Measurements from ENCODE around the gene MYH14. TPM values are rescaled to one million over a fixed set of nuclear protein-coding genes. Genes with fewer than 3 reads are reported as not detected.

MYH14 gene
- total and polyA plus RNA-seq, 9 donors: 11.3 to 49.7 (median 32.9) TPM

GRCh38 chr19:50268041-50268440 is 64.6 kb downstream of the MYH14 start:
- Histone ChIP-seq H3K9me3 (replicated peaks; ENCODE audit: control insufficient read depth, low read depth, low read length) (no peaks in the 10 kb centered on the region), H3K4me1 (ENCODE audit: control insufficient read depth, insufficient read depth, low read length) (no peaks in the 10 kb centered on the region), H3K36me3 (ENCODE audit: control insufficient read depth, insufficient read depth, low read length) (peaks cover 32% of the 10 kb centered on the region), H3K27me3 (ENCODE audit: control insufficient read depth, insufficient read depth, low read length) (no peaks in the 10 kb centered on the region), H3K27ac (ENCODE audit: low read length) (no peak overlapping the region), H3K4me3 (ENCODE audit: low read length) (no peak overlapping the region)
- 100% methylated on average over 4 of the region's 13 CpGs for WGBS (ENCODE audit: insufficient coverage)
- DNase-seq: no peak

GRCh38 chr19:50268501-50268900 is 65.1 kb downstream of the MYH14 start:
- Histone ChIP-seq H3K27me3 (ENCODE audit: control insufficient read depth, insufficient read depth, low read length) (no peaks in the 10 kb centered on the region), H3K4me1 (ENCODE audit: control insufficient read depth, insufficient read depth, low read length) (no peaks in the 10 kb centered on the region), H3K4me3 (ENCODE audit: low read length) (no peak overlapping the region), H3K36me3 (ENCODE audit: control insufficient read depth, insufficient read depth, low read length) (peaks cover 32% of the 10 kb centered on the region), H3K27ac (ENCODE audit: low read length) (no peak overlapping the region), H3K9me3 (replicated peaks; ENCODE audit: control insufficient read depth, low read depth, low read length) (no peaks in the 10 kb centered on the region)
- 94% methylated on average over 3 of the region's 5 CpGs for WGBS (ENCODE audit: insufficient coverage)
- DNase-seq: no peak

DNA sequence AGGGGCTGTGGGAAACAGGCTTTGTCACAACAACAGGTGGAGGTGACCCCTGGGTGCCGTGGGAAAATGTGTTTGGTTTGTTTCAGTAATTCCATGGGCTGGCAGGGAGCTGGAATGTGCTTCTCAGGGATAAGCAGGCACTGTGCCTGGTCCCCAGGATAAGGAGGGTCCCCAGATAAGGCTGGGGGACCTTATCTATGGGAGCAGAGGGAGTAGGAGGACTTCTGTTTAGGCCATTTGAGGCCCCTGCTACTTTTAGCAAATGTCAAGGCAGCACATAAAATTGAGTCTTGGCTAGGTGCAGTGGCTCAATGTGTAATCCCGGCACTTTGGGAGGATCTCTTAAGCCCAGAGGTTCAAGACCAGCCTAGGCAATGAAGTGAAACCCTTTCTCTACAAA is 66.2 kb downstream of the MYH14 start:
- Histone ChIP-seq H3K9me3 (replicated peaks; ENCODE audit: control insufficient read depth, low read depth, low read length) (no peaks in the 10 kb centered on the region), H3K27me3 (ENCODE audit: control insufficient read depth, insufficient read depth, low read length) (no peaks in the 10 kb centered on the region), H3K4me3 (ENCODE audit: low read length) (no peak overlapping the region), H3K4me1 (ENCODE audit: control insufficient read depth, insufficient read depth, low read length) (no peaks in the 10 kb centered on the region), H3K36me3 (ENCODE audit: control insufficient read depth, insufficient read depth, low read length) (peaks cover 26% of the 10 kb centered on the region), H3K27ac (ENCODE audit: low read length) (no peak overlapping the region)
- DNase-seq: no peak
- WGBS (ENCODE audit: insufficient coverage): 50% methylated on average over 1 of the region's 2 CpGs

GRCh38 chr19:50272263-50272897 is 69.0 kb downstream of the MYH14 start:
- 73% methylated on average over 8 of the region's 14 CpGs for WGBS (ENCODE audit: insufficient coverage)
- Histone ChIP-seq H3K9me3 (replicated peaks; ENCODE audit: control insufficient read depth, low read depth, low read length) (no peaks in the 10 kb centered on the region), H3K27ac (ENCODE audit: low read length) (no peak overlapping the region), H3K36me3 (ENCODE audit: control insufficient read depth, insufficient read depth, low read length) (peaks cover 32% of the 10 kb centered on the region), H3K4me3 (ENCODE audit: low read length) (no peak overlapping the region), H3K27me3 (ENCODE audit: control insufficient read depth, insufficient read depth, low read length) (no peaks in the 10 kb centered on the region), H3K4me1 (ENCODE audit: control insufficient read depth, insufficient read depth, low read length) (no peaks in the 10 kb centered on the region)
- DNase-seq: no peak

DNA sequence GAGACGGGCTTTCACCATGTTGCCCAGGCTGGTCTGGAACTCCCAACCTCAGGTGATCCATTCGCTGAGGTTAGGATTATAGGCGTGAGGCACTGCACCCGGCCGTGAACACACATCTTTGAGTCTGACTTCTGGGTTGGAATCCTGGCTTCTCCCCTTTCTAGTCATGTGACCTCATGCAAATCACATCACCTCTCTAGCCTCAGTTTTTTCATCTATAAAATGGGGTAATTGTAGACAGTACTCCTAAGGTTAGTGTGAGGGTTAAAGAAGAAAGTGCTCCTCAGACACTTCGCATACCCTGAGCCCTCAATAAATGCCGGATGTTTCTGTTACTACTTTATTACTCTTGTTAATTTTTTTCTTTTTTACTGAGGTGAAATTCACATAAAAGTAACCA is 70.4 kb downstream of the MYH14 start:
- H3K27me3 ChIP-seq (ENCODE audit: control insufficient read depth, insufficient read depth, low read length): no peaks in the 10 kb centered on the region
- no peak overlapping the region for H3K27ac ChIP-seq (ENCODE audit: low read length)
- H3K9me3 ChIP-seq (replicated peaks; ENCODE audit: control insufficient read depth, low read depth, low read length): no peaks in the 10 kb centered on the region
- H3K36me3 ChIP-seq (ENCODE audit: control insufficient read depth, insufficient read depth, low read length): peaks cover 26% of the 10 kb centered on the region
- DNase-seq: no peak
- 94% methylated on average over 5 of the region's 7 CpGs for WGBS (ENCODE audit: insufficient coverage)
- no peak overlapping the region for H3K4me3 ChIP-seq (ENCODE audit: low read length)
- H3K4me1 ChIP-seq (ENCODE audit: control insufficient read depth, insufficient read depth, low read length): no peaks in the 10 kb centered on the region

DNA sequence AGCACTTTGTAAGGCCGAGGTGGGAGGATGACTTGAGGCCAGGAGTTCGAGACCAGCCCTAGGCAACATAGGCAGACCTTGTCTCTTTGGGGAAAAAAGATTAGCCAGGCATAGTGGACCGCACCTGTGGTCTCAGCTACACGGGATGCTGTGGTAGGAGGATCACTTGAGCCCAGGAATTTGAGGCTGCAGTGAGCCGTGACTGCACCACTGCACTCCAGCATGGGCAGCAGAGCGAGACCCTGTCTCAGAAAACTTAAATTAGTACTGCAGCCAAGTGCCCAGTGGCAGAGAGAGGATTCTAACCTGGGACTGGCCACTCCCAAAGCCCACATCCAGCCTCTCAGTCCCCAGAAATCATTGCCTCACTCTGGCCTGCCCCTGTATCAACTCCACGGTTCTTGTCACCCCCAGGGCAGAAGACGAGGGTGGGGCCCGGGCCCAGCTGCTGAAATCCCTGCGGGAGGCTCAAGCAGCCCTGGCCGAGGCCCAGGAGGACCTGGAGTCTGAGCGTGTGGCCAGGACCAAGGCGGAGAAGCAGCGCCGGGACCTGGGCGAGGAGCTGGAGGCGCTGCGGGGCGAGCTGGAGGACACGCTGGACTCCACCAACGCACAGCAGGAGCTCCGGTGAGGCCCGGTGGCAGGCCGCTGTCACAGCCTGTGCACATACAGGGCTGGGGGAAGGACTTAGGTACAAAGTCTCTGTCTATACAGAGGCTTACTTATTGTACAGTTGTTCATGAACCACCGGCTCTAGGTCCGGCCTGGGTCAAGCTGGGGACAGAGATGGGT is 72.4 kb downstream of the MYH14 start:
- no peaks in the 10 kb centered on the region for H3K9me3 ChIP-seq (replicated peaks; ENCODE audit: control insufficient read depth, low read depth, low read length)
- 61% methylated on average over 26 of the region's 26 CpGs for WGBS (ENCODE audit: insufficient coverage)
- peaks cover 27% of the 10 kb centered on the region for H3K36me3 ChIP-seq (ENCODE audit: control insufficient read depth, insufficient read depth, low read length)
- no peaks in the 10 kb centered on the region for H3K27me3 ChIP-seq (ENCODE audit: control insufficient read depth, insufficient read depth, low read length)
- DNase-seq: no peak
- no peak overlapping the region for H3K4me3 ChIP-seq (ENCODE audit: low read length)
- H3K27ac ChIP-seq (ENCODE audit: low read length): no peak overlapping the region
- no peaks in the 10 kb centered on the region for H3K4me1 ChIP-seq (ENCODE audit: control insufficient read depth, insufficient read depth, low read length)

- DNase-seq: no peak
- peaks cover 24% of the 10 kb centered on the region for H3K36me3 ChIP-seq (ENCODE audit: control insufficient read depth, insufficient read depth, low read length)
- no CpG with 5 or more reads among the region's 15 CpGs for WGBS (ENCODE audit: insufficient coverage)
These were observed 73.1 kb downstream of the MYH14 start for GRCh38 chr19:50276370-50277063.

GRCh38 chr19:50277966-50278580 is 74.7 kb downstream of the MYH14 start:
- no peak overlapping the region for H3K4me3 ChIP-seq (ENCODE audit: low read length)
- WGBS (ENCODE audit: insufficient coverage): 87% methylated on average over 12 of the region's 14 CpGs
- peaks cover 21% of the 10 kb centered on the region for H3K36me3 ChIP-seq (ENCODE audit: control insufficient read depth, insufficient read depth, low read length)

More at GRCh38 chr19:50276370-50277063, 73.1 kb downstream of the MYH14 start:
- Histone ChIP-seq H3K9me3 (replicated peaks; ENCODE audit: control insufficient read depth, low read depth, low read length) (no peaks in the 10 kb centered on the region), H3K27ac (ENCODE audit: low read length) (no peak overlapping the region), H3K27me3 (ENCODE audit: control insufficient read depth, insufficient read depth, low read length) (no peaks in the 10 kb centered on the region), H3K4me1 (ENCODE audit: control insufficient read depth, insufficient read depth, low read length) (no peaks in the 10 kb centered on the region), H3K4me3 (ENCODE audit: low read length) (no peak overlapping the region)

DNA sequence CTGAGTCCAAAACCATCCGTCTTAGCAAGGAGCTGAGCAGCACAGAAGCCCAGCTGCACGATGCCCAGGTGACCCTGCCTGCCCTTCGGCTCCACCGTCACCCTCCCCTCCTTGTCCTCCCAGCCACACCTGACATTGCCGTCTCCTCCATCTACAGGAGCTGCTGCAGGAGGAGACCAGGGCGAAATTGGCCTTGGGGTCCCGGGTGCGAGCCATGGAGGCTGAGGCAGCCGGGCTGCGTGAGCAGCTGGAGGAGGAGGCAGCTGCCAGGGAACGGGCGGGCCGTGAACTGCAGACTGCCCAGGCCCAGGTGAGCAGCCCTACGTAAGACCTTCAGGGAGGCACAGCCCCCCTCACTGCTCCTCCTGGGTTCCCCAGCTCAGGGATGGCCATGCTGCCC is 76.7 kb downstream of the MYH14 start:
- H3K4me3 ChIP-seq (ENCODE audit: low read length): no peak overlapping the region
- no peaks in the 10 kb centered on the region for H3K9me3 ChIP-seq (replicated peaks; ENCODE audit: control insufficient read depth, low read depth, low read length)
- no peaks in the 10 kb centered on the region for H3K4me1 ChIP-seq (ENCODE audit: control insufficient read depth, insufficient read depth, low read length)
- peaks cover 18% of the 10 kb centered on the region for H3K36me3 ChIP-seq (ENCODE audit: control insufficient read depth, insufficient read depth, low read length)
- DNase-seq: no peak
- 84% methylated on average over 13 of the region's 14 CpGs for WGBS (ENCODE audit: insufficient coverage)
- H3K27ac ChIP-seq (ENCODE audit: low read length): no peak overlapping the region
- no peaks in the 10 kb centered on the region for H3K27me3 ChIP-seq (ENCODE audit: control insufficient read depth, insufficient read depth, low read length)

More at GRCh38 chr19:50277966-50278580, 74.7 kb downstream of the MYH14 start:
- H3K27me3 ChIP-seq (ENCODE audit: control insufficient read depth, insufficient read depth, low read length): no peaks in the 10 kb centered on the region
- no peak overlapping the region for H3K27ac ChIP-seq (ENCODE audit: low read length)
- H3K9me3 ChIP-seq (replicated peaks; ENCODE audit: control insufficient read depth, low read depth, low read length): no peaks in the 10 kb centered on the region
- DNase-seq: no peak
- no peaks in the 10 kb centered on the region for H3K4me1 ChIP-seq (ENCODE audit: control insufficient read depth, insufficient read depth, low read length)

- peaks cover 16% of the 10 kb centered on the region for H3K36me3 ChIP-seq (ENCODE audit: control insufficient read depth, insufficient read depth, low read length)
- no CpG with 5 or more reads among the region's 3 CpGs for WGBS (ENCODE audit: insufficient coverage)
These were observed 77.6 kb downstream of the MYH14 start for GRCh38 chr19:50280983-50281382.

More at GRCh38 chr19:50280983-50281382, 77.6 kb downstream of the MYH14 start:
- Histone ChIP-seq H3K27ac (ENCODE audit: low read length) (no peak overlapping the region), H3K9me3 (replicated peaks; ENCODE audit: control insufficient read depth, low read depth, low read length) (peaks cover 4% of the 10 kb centered on the region), H3K4me1 (ENCODE audit: control insufficient read depth, insufficient read depth, low read length) (no peaks in the 10 kb centered on the region), H3K27me3 (ENCODE audit: control insufficient read depth, insufficient read depth, low read length) (no peaks in the 10 kb centered on the region), H3K4me3 (ENCODE audit: low read length) (no peak overlapping the region)
- DNase-seq: no peak
